Measurements from ENCODE around the gene GIMAP6. TPM values are rescaled to one million over a fixed set of nuclear protein-coding genes. Genes with fewer than 3 reads are reported as not detected.

GIMAP6 gene
- total and polyA plus RNA-seq, 2 of the 4 experiments (the other 2 are of a cell fraction): not detected

- no peak overlapping the region for H2BK15ac ChIP-seq (ENCODE audit: low read depth, low read length)
- H4K5ac ChIP-seq (ENCODE audit: low read depth, low read length): no peak overlapping the region
- H2BK20ac ChIP-seq (ENCODE audit: low read depth, low read length): no peak overlapping the region
- H3K4me3 ChIP-seq (ENCODE audit: insufficient read depth, low read depth, low read length): no peak overlapping the region
- no peaks in the 10 kb centered on the region for H3K4me1 ChIP-seq (ENCODE audit: control insufficient read depth, insufficient read depth, low read length)
- H3K4ac ChIP-seq (ENCODE audit: low read depth, low read length): no peak overlapping the region
- no peaks in the 10 kb centered on the region for H3K27me3 ChIP-seq (ENCODE audit: control insufficient read depth, insufficient read depth, low read length)
- H3K27ac ChIP-seq (ENCODE audit: insufficient read depth, low read length): no peak overlapping the region
- no peak overlapping the region for H3K14ac ChIP-seq (replicated peaks; ENCODE audit: low read depth, low read length)
- H2AK5ac ChIP-seq (ENCODE audit: low read depth, low read length): no peak overlapping the region
- no peaks in the 10 kb centered on the region for H3K36me3 ChIP-seq (ENCODE audit: control insufficient read depth, insufficient read depth, low read length)
- no peak overlapping the region for H4K91ac ChIP-seq (ENCODE audit: insufficient read depth, low read depth, low read length)
- TF ChIP-seq, protein P1, sequence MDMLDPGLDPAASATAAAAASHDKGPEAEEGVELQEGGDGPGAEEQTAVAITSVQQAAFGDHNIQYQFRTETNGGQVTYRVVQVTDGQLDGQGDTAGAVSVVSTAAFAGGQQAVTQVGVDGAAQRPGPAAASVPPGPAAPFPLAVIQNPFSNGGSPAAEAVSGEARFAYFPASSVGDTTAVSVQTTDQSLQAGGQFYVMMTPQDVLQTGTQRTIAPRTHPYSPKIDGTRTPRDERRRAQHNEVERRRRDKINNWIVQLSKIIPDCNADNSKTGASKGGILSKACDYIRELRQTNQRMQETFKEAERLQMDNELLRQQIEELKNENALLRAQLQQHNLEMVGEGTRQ (IDR thresholded peaks at IDR 0.05; ENCODE audit: low read depth, low read length): no peak
- TF ChIP-seq CTCF (conservative IDR thresholded peaks at IDR 0.05; ENCODE audit: low read depth, low read length) (no peak), CHD1 (IDR thresholded peaks at IDR 0.05; ENCODE audit: low read depth, low read length) (no peak), NFE2L2 (IDR thresholded peaks at IDR 0.05; ENCODE audit: low read depth, low read length) (no peak), CEBPB (IDR thresholded peaks at IDR 0.05; ENCODE audit: low read depth, low read length) (no peak), MAFK (IDR thresholded peaks at IDR 0.05; ENCODE audit: low read depth, low read length) (no peak), POLR2A (IDR thresholded peaks at IDR 0.05; ENCODE audit: low read depth, low read length) (no peak), RAD21 (IDR thresholded peaks at IDR 0.05; ENCODE audit: low read length) (no peak), RFX5 (IDR thresholded peaks at IDR 0.05; ENCODE audit: low read depth, low read length) (no peak), MXI1 (IDR thresholded peaks at IDR 0.05; ENCODE audit: borderline replicate concordance, low read depth, low read length) (no peak), BHLHE40 (IDR thresholded peaks at IDR 0.05; ENCODE audit: low read depth, low read length) (no peak), SMC3 (IDR thresholded peaks at IDR 0.05; ENCODE audit: low read depth, low read length) (no peak), FOS (IDR thresholded peaks at IDR 0.05; ENCODE audit: low read depth, low read length) (no peak), MAZ (IDR thresholded peaks at IDR 0.05; ENCODE audit: borderline replicate concordance, low read depth, low read length) (no peak), RCOR1 (IDR thresholded peaks at IDR 0.05; ENCODE audit: insufficient replicate concordance, low read length) (no peak)
- TF ChIP-seq, protein P2, sequence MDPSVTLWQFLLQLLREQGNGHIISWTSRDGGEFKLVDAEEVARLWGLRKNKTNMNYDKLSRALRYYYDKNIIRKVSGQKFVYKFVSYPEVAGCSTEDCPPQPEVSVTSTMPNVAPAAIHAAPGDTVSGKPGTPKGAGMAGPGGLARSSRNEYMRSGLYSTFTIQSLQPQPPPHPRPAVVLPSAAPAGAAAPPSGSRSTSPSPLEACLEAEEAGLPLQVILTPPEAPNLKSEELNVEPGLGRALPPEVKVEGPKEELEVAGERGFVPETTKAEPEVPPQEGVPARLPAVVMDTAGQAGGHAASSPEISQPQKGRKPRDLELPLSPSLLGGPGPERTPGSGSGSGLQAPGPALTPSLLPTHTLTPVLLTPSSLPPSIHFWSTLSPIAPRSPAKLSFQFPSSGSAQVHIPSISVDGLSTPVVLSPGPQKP (IDR thresholded peaks at IDR 0.05; ENCODE audit: borderline replicate concordance, low read depth, low read length): no peak
- no peak overlapping the region for H2AK9ac ChIP-seq (replicated peaks; ENCODE audit: low read depth, low read length, poor library complexity)
- no peak overlapping the region for H3K4me2 ChIP-seq (ENCODE audit: low read depth, low read length)
- no peak overlapping the region for H3K9ac ChIP-seq (ENCODE audit: low read depth, low read length)
- no peaks in the 10 kb centered on the region for H3K9me1 ChIP-seq (ENCODE audit: insufficient read depth, low read length)
- H2BK5ac ChIP-seq (ENCODE audit: low read depth, low read length, poor library complexity, severe bottlenecking): no peak overlapping the region
- H3K18ac ChIP-seq (ENCODE audit: low read depth, low read length): no peak overlapping the region
- no peaks in the 10 kb centered on the region for H4K20me1 ChIP-seq (ENCODE audit: insufficient read depth, low read length)
- POLR2A ChIA-PET (ENCODE audit: unreplicated experiment): no interaction called here
- DNase-seq: no peak
- dilution Hi-C loops (cut with HindIII; ENCODE audit: low sequenced_read_pairs, unreplicated experiment) (no loop called here), in situ Hi-C loops (cut with MboI; ENCODE audit: low sequenced_read_pairs) (no loop called here), intact Hi-C loops (cut with micrococcal nuclease) (no loop called here)
- H3K56ac ChIP-seq (ENCODE audit: extremely low read depth, insufficient read depth, low read length): no peak overlapping the region
- no peak overlapping the region for H3K23ac ChIP-seq (ENCODE audit: low read depth, low read length)
- CTCF ChIA-PET: no interaction called here
- no peak overlapping the region for H2BK120ac ChIP-seq (ENCODE audit: low read depth, low read length)
- 69% methylated on average over 4 of the region's 18 CpGs; no CpG with 5 or more reads in 1 of the 2 experiments for WGBS, 2 experiments (ENCODE audit: extremely low coverage in 2 of 2, insufficient read length in 1 of 2)
- no peak overlapping the region for H4K8ac ChIP-seq (ENCODE audit: low read depth in 2 of 2, low read length in 2 of 2)
- no TSS peak for BruUV-seq (replicated peaks)
- no peak overlapping the region for H2AFZ ChIP-seq (replicated peaks; ENCODE audit: low read length, poor library complexity)
- H3K9me3 ChIP-seq (ENCODE audit: control insufficient read depth, insufficient read depth, low read length): peaks cover 44% of the 10 kb centered on the region
- no peak for ATAC-seq (ENCODE audit: low read depth)
- H3K79me1 ChIP-seq (ENCODE audit: low read depth in 1 of 2, low read length in 2 of 2): no peaks in the 10 kb centered on the region
Measured at GRCh38 chr7:150627959-150628358, 4.2 kb downstream of the GIMAP6 start.
